Measurements from ENCODE around the gene POU3F2. TPM values are rescaled to one million over a fixed set of nuclear protein-coding genes. Genes with fewer than 3 reads are reported as not detected.

Gene POU3F2
- total and polyA plus RNA-seq, 2 experiments from 2014 or later: 0.13 TPM; not detected in 1

- H3K79me2 ChIP-seq: no peaks in the 10 kb centered on the region
- no peaks in the 10 kb centered on the region for H3K36me3 ChIP-seq (replicated peaks; ENCODE audit: insufficient read depth, low read depth)
- TF ChIP-seq EZH2 (IDR thresholded peaks at IDR 0.05; ENCODE audit: borderline replicate concordance): no peak
- no peak overlapping the region for H3K4me2 ChIP-seq
- H3K9me2 ChIP-seq (replicated peaks; ENCODE audit: insufficient read depth): no peaks in the 10 kb centered on the region
- H3K9me3 ChIP-seq (ENCODE audit: low read depth): no peaks in the 10 kb centered on the region
- DNase-seq (ENCODE audit: low spot score): no peak
- peaks cover 13% of the 10 kb centered on the region for H3K4me1 ChIP-seq (ENCODE audit: insufficient read depth)
- H3K27me3 ChIP-seq: peaks cover 88% of the 10 kb centered on the region
- no peak overlapping the region for H3K27ac ChIP-seq
- WGBS (ENCODE audit: low lambda C conversion rate, missing lambda C conversion rate): 13% methylated on average over 4 of the region's 4 CpGs
- no peaks in the 10 kb centered on the region for H4K20me1 ChIP-seq (ENCODE audit: insufficient read depth, poor library complexity, severe bottlenecking)
- no peak overlapping the region for H2AFZ ChIP-seq
- H3K4me3 ChIP-seq: no peak overlapping the region
Observed at GRCh38 chr6:98838032-98838431, 3.7 kb downstream of the POU3F2 start.

GRCh38 chr6:98838975-98839374, 4.6 kb downstream of the POU3F2 start:
- Histone ChIP-seq H4K20me1 (ENCODE audit: insufficient read depth, poor library complexity, severe bottlenecking) (no peaks in the 10 kb centered on the region), H3K27ac (no peak overlapping the region), H3K4me2 (no peak overlapping the region), H3K27me3 (peaks cover 90% of the 10 kb centered on the region), H3K9me3 (ENCODE audit: low read depth) (no peaks in the 10 kb centered on the region), H3K79me2 (no peaks in the 10 kb centered on the region), H3K9me2 (replicated peaks; ENCODE audit: insufficient read depth) (no peaks in the 10 kb centered on the region), H3K36me3 (replicated peaks; ENCODE audit: insufficient read depth, low read depth) (no peaks in the 10 kb centered on the region), H3K4me3 (no peak overlapping the region), H3K4me1 (ENCODE audit: insufficient read depth) (peaks cover 9% of the 10 kb centered on the region), H2AFZ (no peak overlapping the region)
- 61% methylated on average over 1 of the region's 1 CpG for WGBS (ENCODE audit: low lambda C conversion rate, missing lambda C conversion rate)
- DNase-seq (ENCODE audit: low spot score): no peak
- TF ChIP-seq CTCF (IDR thresholded peaks at IDR 0.05; ENCODE audit: poor library complexity) (no peak), EZH2 (IDR thresholded peaks at IDR 0.05; ENCODE audit: borderline replicate concordance) (no peak), EZH2phosphoT487 (IDR thresholded peaks at IDR 0.05; ENCODE audit: low read depth, severe bottlenecking, unreplicated experiment) (no peak)

GRCh38 chr6:98839781-98840361, 5.5 kb downstream of the POU3F2 start:
- H3K79me2 ChIP-seq: no peaks in the 10 kb centered on the region
- peak; percentile 37 for DNase-seq (ENCODE audit: low spot score)
- no peak overlapping the region for H3K4me3 ChIP-seq
- H3K4me2 ChIP-seq: no peak overlapping the region
- no peaks in the 10 kb centered on the region for H3K9me3 ChIP-seq (ENCODE audit: low read depth)
- H4K20me1 ChIP-seq (ENCODE audit: insufficient read depth, poor library complexity, severe bottlenecking): no peaks in the 10 kb centered on the region
- H3K27ac ChIP-seq: no peak overlapping the region
- H3K4me1 ChIP-seq (ENCODE audit: insufficient read depth): peaks cover 11% of the 10 kb centered on the region
- TF ChIP-seq CTCF (IDR thresholded peaks at IDR 0.05; ENCODE audit: poor library complexity) (peak; percentile 51), EZH2 (IDR thresholded peaks at IDR 0.05; ENCODE audit: borderline replicate concordance) (no peak)
- 23% methylated on average over 5 of the region's 5 CpGs for WGBS (ENCODE audit: low lambda C conversion rate, missing lambda C conversion rate)
- no peak overlapping the region for H2AFZ ChIP-seq
- H3K27me3 ChIP-seq: peaks cover 97% of the 10 kb centered on the region
- H3K36me3 ChIP-seq (replicated peaks; ENCODE audit: insufficient read depth, low read depth): no peaks in the 10 kb centered on the region
- H3K9me2 ChIP-seq (replicated peaks; ENCODE audit: insufficient read depth): no peaks in the 10 kb centered on the region

- no peaks in the 10 kb centered on the region for H3K79me2 ChIP-seq
- DNase-seq (ENCODE audit: low spot score): no peak
- no peaks in the 10 kb centered on the region for H3K9me3 ChIP-seq (ENCODE audit: low read depth)
- peaks cover 12% of the 10 kb centered on the region for H3K4me1 ChIP-seq (ENCODE audit: insufficient read depth)
- no peak overlapping the region for H2AFZ ChIP-seq
- H3K4me3 ChIP-seq: no peak overlapping the region
- H3K27me3 ChIP-seq: peaks cover 99% of the 10 kb centered on the region
- no peaks in the 10 kb centered on the region for H3K9me2 ChIP-seq (replicated peaks; ENCODE audit: insufficient read depth)
- H3K36me3 ChIP-seq (replicated peaks; ENCODE audit: insufficient read depth, low read depth): no peaks in the 10 kb centered on the region
- no peaks in the 10 kb centered on the region for H4K20me1 ChIP-seq (ENCODE audit: insufficient read depth, poor library complexity, severe bottlenecking)
- H3K27ac ChIP-seq: no peak overlapping the region
- no peak overlapping the region for H3K4me2 ChIP-seq
- TF ChIP-seq EZH2 (IDR thresholded peaks at IDR 0.05; ENCODE audit: borderline replicate concordance) (no peak), EZH2phosphoT487 (IDR thresholded peaks at IDR 0.05; ENCODE audit: low read depth, severe bottlenecking, unreplicated experiment) (no peak), CTCF (IDR thresholded peaks at IDR 0.05; ENCODE audit: poor library complexity) (no peak)
- 58% methylated on average over 6 of the region's 6 CpGs for WGBS (ENCODE audit: low lambda C conversion rate, missing lambda C conversion rate)
Observed at GRCh38 chr6:98840385-98840784, 6.0 kb downstream of the POU3F2 start.

All from hepatocyte (in vitro differentiated cells).